Activated CD8-positive, alpha-beta T cell treated with anti-CD3 and anti-CD28 coated beads for 36 hours (primary cell): ENCODE data around the gene TCHH. TPM values are rescaled to one million over a fixed set of nuclear protein-coding genes. Genes with fewer than 3 reads are reported as not detected.
"Not testable (repeated sequence)": the region's sequence is repeated elsewhere in the genome, so short reads cannot be mapped to it uniquely, and the experiment has no call there.

Experiments used
- ATAC-seq: fragments of 200-7000 bp; cut with Tn5 transposase; one replicate; pipeline ENCODE4 v1.10.0; 2021; ENCODE audit warnings: mild to moderate bottlenecking, moderate library complexity
- CTCF ChIA-PET: fragments of 350-600 bp; sonication (Branson Sonifier 250); formaldehyde crosslinking; loops from one replicate; lab custom pipeline; 2021; ENCODE audit warnings: antibody characterized with exemption; lab: Charles Lee
- POLR2A ChIA-PET: fragments of 350-600 bp; sonication (Branson Sonifier 250); formaldehyde crosslinking; loops from one replicate; lab custom pipeline; 2021; ENCODE audit warnings: antibody characterized with exemption; lab: Charles Lee
- DNase-seq: peaks from one replicate; pipeline ENCODE4 v3.0.0-alpha.2; 2020
- H3K27ac Mint-ChIP-seq: one replicate; pipeline ENCODE4 v1.8.0; 2021; ENCODE audit warnings: mild to moderate bottlenecking, mixed read lengths
- H3K27me3 Mint-ChIP-seq: one replicate; pipeline ENCODE4 v1.8.0; 2021; ENCODE audit warnings: mixed read lengths
- H3K36me3 Mint-ChIP-seq: one replicate; pipeline ENCODE4 v1.8.0; 2021; ENCODE audit warnings: low read depth, mixed read lengths
- H3K4me1 Mint-ChIP-seq: one replicate; pipeline ENCODE4 v1.8.0; 2021; ENCODE audit warnings: low read depth, mixed read lengths
- H3K4me3 Mint-ChIP-seq: one replicate; pipeline ENCODE4 v1.8.0; 2021; ENCODE audit warnings: mild to moderate bottlenecking, moderate library complexity, mixed read lengths
- H3K9me3 Mint-ChIP-seq: one replicate; pipeline ENCODE4 v1.8.0; 2021; ENCODE audit warnings: mixed read lengths
- intact Hi-C: fragments of 100-400 bp; cut with micrococcal nuclease; formaldehyde crosslinking; loops from one replicate; pipeline ENCODE4 v1.10.0; 2022
- total RNA-seq, 2 experiments: library from RNA; stranded (reverse); gene quantifications; one replicate each; pipeline ENCODE4 v1.2.3, GENCODE V29; 2021
- TF ChIP-seq, protein P1 (sequence below): fragments of 200-600 bp; IDR thresholded peaks from one replicate; pipeline ENCODE4 v1.8.0; 2022; ENCODE audit warnings: antibody characterized with exemption, mild to moderate bottlenecking

The TCHH gene
- total RNA-seq, 2 experiments from 2014 or later = not detected

DNA sequence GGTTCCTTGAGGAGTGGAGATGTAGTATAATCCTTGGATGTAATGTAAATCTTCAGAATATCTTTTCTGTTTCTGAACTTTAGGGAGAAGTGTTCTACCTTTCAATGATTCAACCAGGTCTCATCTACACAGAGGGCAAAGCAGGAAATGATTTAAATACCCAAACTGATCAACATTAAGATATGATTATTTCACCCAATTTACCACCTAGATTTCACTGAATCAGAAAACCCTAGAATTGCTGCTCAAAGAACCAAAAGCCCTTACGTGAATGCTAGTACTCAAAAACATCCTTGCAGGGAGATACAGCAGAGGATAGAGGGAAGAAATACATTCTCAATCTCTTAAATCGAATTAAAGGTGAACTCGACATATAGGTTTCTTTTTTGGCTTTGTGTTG is 38.8 kb upstream of the TCHH start:
- intact Hi-C loops = no loop called here
- H3K27me3 Mint-ChIP-seq = peaks cover 4% of the 10 kb centered on the region
- POLR2A ChIA-PET = no interaction called here
- H3K36me3 Mint-ChIP-seq = no peaks in the 10 kb centered on the region
- CTCF ChIA-PET = no interaction called here
- no peaks in the 10 kb centered on the region for H3K4me1 Mint-ChIP-seq
- H3K9me3 Mint-ChIP-seq = peaks cover 2% of the 10 kb centered on the region
- ATAC-seq (no peak), DNase-seq (no peak)
- H3K4me3 Mint-ChIP-seq = no peak overlapping the region
- TF ChIP-seq, protein P1, sequence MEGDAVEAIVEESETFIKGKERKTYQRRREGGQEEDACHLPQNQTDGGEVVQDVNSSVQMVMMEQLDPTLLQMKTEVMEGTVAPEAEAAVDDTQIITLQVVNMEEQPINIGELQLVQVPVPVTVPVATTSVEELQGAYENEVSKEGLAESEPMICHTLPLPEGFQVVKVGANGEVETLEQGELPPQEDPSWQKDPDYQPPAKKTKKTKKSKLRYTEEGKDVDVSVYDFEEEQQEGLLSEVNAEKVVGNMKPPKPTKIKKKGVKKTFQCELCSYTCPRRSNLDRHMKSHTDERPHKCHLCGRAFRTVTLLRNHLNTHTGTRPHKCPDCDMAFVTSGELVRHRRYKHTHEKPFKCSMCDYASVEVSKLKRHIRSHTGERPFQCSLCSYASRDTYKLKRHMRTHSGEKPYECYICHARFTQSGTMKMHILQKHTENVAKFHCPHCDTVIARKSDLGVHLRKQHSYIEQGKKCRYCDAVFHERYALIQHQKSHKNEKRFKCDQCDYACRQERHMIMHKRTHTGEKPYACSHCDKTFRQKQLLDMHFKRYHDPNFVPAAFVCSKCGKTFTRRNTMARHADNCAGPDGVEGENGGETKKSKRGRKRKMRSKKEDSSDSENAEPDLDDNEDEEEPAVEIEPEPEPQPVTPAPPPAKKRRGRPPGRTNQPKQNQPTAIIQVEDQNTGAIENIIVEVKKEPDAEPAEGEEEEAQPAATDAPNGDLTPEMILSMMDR = no peak
- no peak overlapping the region for H3K27ac Mint-ChIP-seq

DNA sequence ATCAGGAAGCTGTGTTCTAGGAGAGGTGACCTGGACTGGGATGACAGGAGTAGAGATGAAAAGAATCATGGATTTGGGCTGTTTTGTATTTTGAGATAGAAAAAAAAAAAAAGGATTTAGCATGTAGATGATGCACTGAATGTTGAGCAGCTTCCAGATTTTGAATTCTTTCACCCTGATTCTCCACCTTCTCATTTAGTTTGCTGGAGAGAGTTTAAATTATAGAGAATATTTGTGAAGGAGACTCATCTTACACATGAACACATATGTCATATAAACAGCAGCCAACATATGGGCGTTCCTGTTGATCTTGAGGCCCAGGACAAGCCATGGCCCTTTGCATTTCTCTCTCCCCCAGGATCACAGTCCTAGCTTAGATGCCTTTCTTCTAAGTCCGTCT is 36.4 kb upstream of the TCHH start:
- Mint-ChIP-seq H3K27me3 (peaks cover 4% of the 10 kb centered on the region), H3K4me3 (no peak overlapping the region), H3K27ac (no peak overlapping the region), H3K4me1 (no peaks in the 10 kb centered on the region), H3K36me3 (peaks cover 4% of the 10 kb centered on the region), H3K9me3 (peaks cover 12% of the 10 kb centered on the region)
- intact Hi-C loops = no loop called here
- ChIA-PET POLR2A (interaction anchor here (0.8 kb wide), 1 partner anchor 311 kb away, joined by 5 read pairs; no protein-coding TSS in a partner anchor), CTCF (interaction anchor here (1.1 to 2.3 kb wide), 3 partner anchors 10 to 38 kb away, joined by 3 to 9 read pairs (median 3); no protein-coding TSS in a partner anchor)
- TF ChIP-seq, protein P1 = no peak
- ATAC-seq (no peak), DNase-seq (no peak)

DNA sequence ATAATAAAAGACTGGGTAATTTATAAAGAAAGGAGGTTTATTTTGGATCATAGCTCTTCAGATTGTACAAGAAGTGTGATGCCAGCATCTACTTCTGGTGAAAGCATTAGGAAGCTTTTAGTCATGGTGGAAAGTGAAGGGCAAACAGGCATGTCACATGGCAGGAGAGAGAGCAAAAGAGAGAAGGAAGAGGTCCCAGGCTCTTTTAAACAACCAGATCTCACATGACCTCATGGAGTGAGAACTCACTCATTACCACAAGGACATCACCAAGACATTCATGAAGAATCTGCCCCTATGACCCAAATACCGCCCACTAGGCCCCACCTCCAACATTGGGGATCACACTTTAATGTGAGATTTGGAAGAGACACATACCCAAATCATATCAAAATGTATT is 33.7 kb upstream of the TCHH start:
- H3K4me1 Mint-ChIP-seq = no peaks in the 10 kb centered on the region
- peaks cover 4% of the 10 kb centered on the region for H3K36me3 Mint-ChIP-seq
- peaks cover 15% of the 10 kb centered on the region for H3K9me3 Mint-ChIP-seq
- DNase-seq = no peak
- intact Hi-C loops = no loop called here
- H3K27ac Mint-ChIP-seq = no peak overlapping the region
- H3K27me3 Mint-ChIP-seq = peaks cover 10% of the 10 kb centered on the region
- ATAC-seq = no peak
- CTCF ChIA-PET = interaction anchor here (1.0 to 1.7 kb wide), 4 partner anchors 14 to 309 kb away, joined by 3 to 5 read pairs (median 4); no protein-coding TSS in a partner anchor
- TF ChIP-seq, protein P1 = no peak
- POLR2A ChIA-PET = no interaction called here
- no peak overlapping the region for H3K4me3 Mint-ChIP-seq

DNA sequence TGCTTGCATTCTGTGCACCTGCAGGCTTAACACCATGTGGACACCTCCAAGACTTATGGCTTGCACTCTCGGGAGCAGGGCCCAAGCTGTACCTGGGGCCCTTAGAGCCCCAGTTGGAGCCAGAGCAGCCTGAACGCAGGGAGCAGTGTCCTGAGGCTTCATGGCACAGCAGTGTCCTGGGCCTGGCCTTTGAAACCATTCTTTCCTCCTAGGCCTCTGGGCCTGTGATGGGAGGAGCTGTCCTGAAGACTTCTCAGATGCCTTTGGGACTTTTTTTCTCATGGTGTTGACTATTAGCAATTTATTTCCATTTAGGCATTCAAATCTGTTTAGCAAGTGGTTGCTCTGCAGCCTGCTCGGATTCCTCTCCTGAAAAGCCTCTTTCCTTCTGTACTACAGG is 32.8 kb upstream of the TCHH start:
- TF ChIP-seq, protein P1 = no peak
- no peak overlapping the region for H3K4me3 Mint-ChIP-seq
- ChIA-PET CTCF (interaction anchor here (1.2 kb wide), 1 partner anchor 15 kb away, joined by 3 read pairs; no protein-coding TSS in a partner anchor), POLR2A (no interaction called here)
- peaks cover 8% of the 10 kb centered on the region for H3K4me1 Mint-ChIP-seq
- no peak for DNase-seq
- H3K27me3 Mint-ChIP-seq = peaks cover 11% of the 10 kb centered on the region
- intact Hi-C loops = no loop called here
- H3K36me3 Mint-ChIP-seq = peaks cover 4% of the 10 kb centered on the region
- peaks cover 15% of the 10 kb centered on the region for H3K9me3 Mint-ChIP-seq
- ATAC-seq = no peak
- H3K27ac Mint-ChIP-seq = no peak overlapping the region

DNA sequence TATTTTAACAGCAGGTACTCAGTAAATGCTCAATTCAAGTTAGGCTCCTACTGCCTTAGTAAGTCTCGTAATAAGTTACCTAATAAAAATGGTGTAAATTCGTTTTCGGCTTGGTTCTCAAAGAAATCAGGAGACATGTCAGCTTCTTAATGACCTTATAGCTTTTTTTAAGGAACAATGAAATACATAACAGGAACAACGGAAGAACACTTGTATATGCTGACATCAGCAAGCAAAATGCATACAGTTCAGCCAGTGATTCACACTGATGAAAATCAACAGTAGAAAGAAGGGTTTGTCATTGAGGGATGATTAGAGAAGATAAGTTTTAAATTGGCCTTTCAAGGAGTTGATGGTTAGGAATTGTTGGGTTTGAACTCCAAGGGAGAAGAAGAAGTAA is 30.5 kb upstream of the TCHH start:
- Mint-ChIP-seq H3K27me3 (peaks cover 18% of the 10 kb centered on the region), H3K9me3 (peaks cover 15% of the 10 kb centered on the region), H3K4me3 (no peak overlapping the region), H3K27ac (no peak overlapping the region), H3K36me3 (peaks cover 4% of the 10 kb centered on the region), H3K4me1 (peaks cover 8% of the 10 kb centered on the region)
- ATAC-seq (no peak), DNase-seq (no peak)
- intact Hi-C loops = no loop called here
- CTCF ChIA-PET = interaction anchor here (0.9 kb wide), 1 partner anchor 43 kb away, joined by 3 read pairs; no protein-coding TSS in a partner anchor
- POLR2A ChIA-PET = no interaction called here
- TF ChIP-seq, protein P1 = no peak

DNA sequence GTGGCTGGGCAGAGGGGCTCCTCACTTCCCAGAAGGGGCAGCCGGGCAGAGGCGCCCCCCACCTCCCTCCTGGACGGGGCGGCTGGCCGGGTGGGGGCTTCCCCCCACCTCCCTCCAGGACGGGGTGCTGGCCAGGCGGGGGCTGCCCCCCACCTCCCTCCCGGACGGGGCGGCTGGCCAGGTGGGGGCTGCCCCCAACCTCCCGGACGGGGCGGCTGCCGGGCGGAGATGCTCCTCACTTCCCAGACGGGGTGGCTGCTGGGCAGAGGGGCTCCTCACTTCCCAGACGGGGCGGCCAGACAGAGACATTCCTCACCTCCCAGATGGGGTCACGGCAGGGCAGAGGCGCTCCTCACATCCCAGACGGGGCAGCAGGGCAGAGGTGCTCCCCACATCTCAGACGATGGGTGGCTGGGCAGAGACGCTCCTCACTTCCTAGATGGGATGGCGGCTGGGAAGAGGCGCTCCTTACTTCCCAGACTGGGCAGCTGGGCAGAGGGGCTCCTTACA is 29.5 kb upstream of the TCHH start:
- peaks cover 15% of the 10 kb centered on the region for H3K9me3 Mint-ChIP-seq
- H3K4me3 Mint-ChIP-seq, CTCF ChIA-PET, DNase-seq, H3K36me3 Mint-ChIP-seq, H3K4me1 Mint-ChIP-seq, H3K27ac Mint-ChIP-seq, ATAC-seq, POLR2A ChIA-PET: not testable (repeated sequence)
- H3K27me3 Mint-ChIP-seq = peaks cover 24% of the 10 kb centered on the region
- intact Hi-C loops = loop anchor here (5.0 kb wide), 1 partner anchor 43 kb away; no protein-coding TSS in a partner anchor
